RWPE2 (cell line): ENCODE measurements around the gene SOX6.

ENCODE experiments used
- ATAC-seq: fragments of 200-7000 bp; cut with Tn5 transposase; 3 replicates; pipeline ENCODE4 v1.9.1; 2021; ENCODE audit warnings: low read depth
- DNase-seq: peaks from one replicate; pipeline ENCODE4 v3.0.0-alpha.2; 2020; ENCODE audit warnings: low spot score
- H3K27ac ChIP-seq: fragments of 450-650 bp; 2 replicates; pipeline ENCODE4 v1.5.1; 2017; ENCODE audit warnings: mild to moderate bottlenecking; ENCODE audit not compliant: poor library complexity, severe bottlenecking
- H3K27me3 ChIP-seq: fragments of 250-450 bp; sonication (Bioruptor Pico); 2 replicates; pipeline ENCODE4 v1.5.1; 2021; ENCODE audit warnings: mild to moderate bottlenecking, moderate library complexity; ENCODE audit not compliant: insufficient read depth, poor library complexity, severe bottlenecking
- H3K36me3 ChIP-seq: fragments of 250-450 bp; sonication (Bioruptor Pico); 2 replicates; pipeline ENCODE4 v1.5.1; 2020; ENCODE audit warnings: low read depth, mild to moderate bottlenecking, moderate library complexity
- H3K4me1 ChIP-seq: fragments of 250-450 bp; sonication (Bioruptor Pico); 2 replicates; pipeline ENCODE4 v1.5.1; 2021; ENCODE audit warnings: mild to moderate bottlenecking, moderate library complexity; ENCODE audit not compliant: insufficient read depth, poor library complexity, severe bottlenecking
- H3K4me3 ChIP-seq: fragments of 250-450 bp; sonication (Bioruptor Pico); 2 replicates; pipeline ENCODE4 v1.5.1; 2021; ENCODE audit warnings: mild to moderate bottlenecking, moderate library complexity; ENCODE audit not compliant: severe bottlenecking
- H3K9me3 ChIP-seq: fragments of 250-450 bp; sonication (Bioruptor Pico); 2 replicates; pipeline ENCODE4 v1.5.1; 2021; ENCODE audit warnings: mild to moderate bottlenecking, moderate library complexity; ENCODE audit not compliant: severe bottlenecking
- CTCF ChIP-seq: fragments of 450-650 bp; IDR thresholded peaks from one replicate; pipeline ENCODE4 v1.5.1; 2017; ENCODE audit warnings: mild to moderate bottlenecking, moderate library complexity; ENCODE audit not compliant: poor library complexity, severe bottlenecking

SOX6 gene

GRCh38 chr11:16372355-16372754 is 16.0 kb upstream of the SOX6 start:
- TF ChIP-seq CTCF: no peak

DNA sequence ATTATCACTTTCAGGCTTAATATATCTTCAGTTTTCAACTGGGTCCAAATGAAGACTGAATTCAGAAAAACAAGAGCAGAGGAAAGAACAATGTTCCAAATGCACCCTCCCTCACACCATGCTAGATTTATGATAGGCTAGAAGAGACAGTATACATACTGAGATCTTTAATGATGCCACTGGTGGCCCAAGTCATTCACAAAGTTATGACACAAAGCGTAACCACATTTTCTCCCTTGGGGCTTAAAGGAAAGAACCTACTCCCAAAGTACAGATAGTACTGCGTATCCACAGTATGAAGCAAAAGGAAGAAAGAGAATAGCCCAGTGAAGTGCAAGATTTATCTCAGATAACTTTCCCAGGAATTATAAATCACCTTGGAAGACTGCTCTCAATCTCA is 10.9 kb upstream of the SOX6 start:
- ATAC-seq: no peak
- H3K27me3 ChIP-seq: no peaks in the 10 kb centered on the region
- no peak overlapping the region for H3K27ac ChIP-seq
- H3K9me3 ChIP-seq: no peaks in the 10 kb centered on the region
- H3K4me3 ChIP-seq: no peak overlapping the region
- TF ChIP-seq CTCF: no peak
- no peaks in the 10 kb centered on the region for H3K36me3 ChIP-seq
- H3K4me1 ChIP-seq: no peaks in the 10 kb centered on the region
- DNase-seq: no peak

More at GRCh38 chr11:16372355-16372754, 16.0 kb upstream of the SOX6 start:
- ATAC-seq (no peak), DNase-seq (no peak)
- H3K4me1 ChIP-seq: no peaks in the 10 kb centered on the region
- H3K27ac ChIP-seq: no peak overlapping the region
- no peaks in the 10 kb centered on the region for H3K36me3 ChIP-seq
- no peak overlapping the region for H3K4me3 ChIP-seq
- no peaks in the 10 kb centered on the region for H3K27me3 ChIP-seq
- no peaks in the 10 kb centered on the region for H3K9me3 ChIP-seq

DNA sequence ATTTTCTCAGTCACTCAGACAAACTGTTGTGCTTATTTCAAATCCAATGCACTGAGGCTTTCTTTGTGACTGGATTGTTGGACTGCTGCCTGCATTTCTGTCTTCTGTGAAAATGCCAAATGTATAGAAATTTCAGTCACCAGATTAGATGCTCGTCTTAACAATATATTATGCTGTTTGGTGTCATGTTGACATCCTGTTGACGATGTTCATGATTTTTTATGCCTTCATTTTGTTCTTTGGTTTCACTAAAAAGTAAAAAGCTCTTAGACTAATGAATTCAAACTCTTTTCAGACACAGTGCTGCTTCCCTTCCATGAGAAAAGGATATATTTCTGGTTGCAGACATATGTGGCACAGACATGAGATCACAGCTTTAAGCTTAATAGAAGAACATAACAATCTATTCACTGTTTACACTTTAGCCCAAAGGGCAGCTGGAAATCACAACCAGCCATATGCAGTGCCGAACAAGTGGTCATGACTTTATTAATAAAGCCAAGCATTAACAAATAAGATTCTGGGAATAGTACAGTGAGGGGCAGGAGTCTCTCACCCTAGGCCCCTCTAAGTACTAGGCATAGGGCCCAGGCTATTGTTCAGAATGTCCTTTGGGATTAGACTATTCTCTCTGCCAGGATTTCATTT is 9.4 kb upstream of the SOX6 start:
- no peak overlapping the region for H3K4me3 ChIP-seq

DNA sequence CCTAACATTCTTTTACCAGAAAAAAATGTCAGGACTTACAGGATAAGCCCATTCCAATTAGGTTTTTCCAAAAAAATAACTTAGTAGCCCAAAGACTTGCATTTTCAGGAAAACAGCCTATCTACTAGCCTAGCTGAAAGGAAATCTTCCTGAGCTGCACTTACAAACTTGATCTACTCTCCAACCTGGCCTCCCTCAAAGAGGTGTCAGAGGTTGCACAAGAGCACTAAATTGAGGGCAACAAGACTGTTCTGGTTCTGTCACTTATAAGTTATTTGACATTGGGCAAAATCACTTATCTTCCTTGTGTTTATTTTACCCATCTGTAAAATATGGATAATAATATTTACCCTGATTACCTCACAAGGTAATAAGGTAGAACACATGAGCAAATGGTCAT is 7.9 kb upstream of the SOX6 start:
- Histone ChIP-seq H3K9me3 (no peaks in the 10 kb centered on the region), H3K36me3 (no peaks in the 10 kb centered on the region), H3K4me1 (no peaks in the 10 kb centered on the region), H3K4me3 (no peak overlapping the region), H3K27me3 (no peaks in the 10 kb centered on the region), H3K27ac (no peak overlapping the region)
- DNase-seq: no peak
- no peak for TF ChIP-seq CTCF
- ATAC-seq: no peak

More for the DNA sequence above, 9.4 kb upstream of the SOX6 start:
- H3K36me3 ChIP-seq: no peaks in the 10 kb centered on the region
- H3K27ac ChIP-seq: no peak overlapping the region
- no peaks in the 10 kb centered on the region for H3K9me3 ChIP-seq
- no peaks in the 10 kb centered on the region for H3K27me3 ChIP-seq
- no peaks in the 10 kb centered on the region for H3K4me1 ChIP-seq
- ATAC-seq (no peak), DNase-seq (no peak)
- no peak for TF ChIP-seq CTCF

GRCh38 chr11:16363706-16364105 is 7.4 kb upstream of the SOX6 start:
- ATAC-seq: no peak
- Histone ChIP-seq H3K27ac (no peak overlapping the region), H3K4me1 (no peaks in the 10 kb centered on the region), H3K27me3 (no peaks in the 10 kb centered on the region), H3K9me3 (no peaks in the 10 kb centered on the region), H3K36me3 (no peaks in the 10 kb centered on the region), H3K4me3 (no peak overlapping the region)
- no peak for TF ChIP-seq CTCF
- DNase-seq: no peak
